Hepatocyte (in vitro differentiated cells): ENCODE results near the gene MAPKAP1.

Experiments
- CTCF ChIP-seq: fragments of 200-600 bp; sonication (generic); IDR thresholded peaks from 2 replicates; pipeline ENCODE4 v1.5.1; 2016; ENCODE audit warnings: antibody characterized with exemption, mild to moderate bottlenecking; ENCODE audit not compliant: poor library complexity
- EZH2 ChIP-seq: fragments of 200-600 bp; sonication (generic); IDR thresholded peaks from 2 replicates; pipeline ENCODE4 v1.6.1; 2016; ENCODE audit warnings: antibody characterized with exemption, mild to moderate bottlenecking, borderline replicate concordance

- TF ChIP-seq EZH2 (no peak), CTCF (no peak)
Observed at GRCh38 chr9:125508249-125508648, 198.8 kb downstream of the MAPKAP1 start.
